Left renal pelvis (tissue), 4 donors: Measurements from ENCODE around the gene GRK4. TPM values are rescaled to one million over a fixed set of nuclear protein-coding genes. Genes with fewer than 3 reads are reported as not detected.
"Not testable (repeated sequence)": the region's sequence is repeated elsewhere in the genome, so short reads cannot be mapped to it uniquely, and the experiment has no call there.

ENCODE experiments used
- DNase-seq, 4 donors: peaks; one replicate each; pipeline ENCODE4 v3.0.0-alpha.2; 2013; ENCODE audit warnings: low read depth in 4 of 4, low spot score in 3 of 4
- polyA plus RNA-seq, 4 donors: library from polyadenylated mRNA; unstranded; fragments of 120-200 nt; gene quantifications; one replicate each; pipeline ENCODE4 v1.2.1, GENCODE V29; 2013; ENCODE audit not compliant: insufficient read length in 4 of 4

Gene GRK4
- 10 to 100 TPM in 1 of 4 donors, 1 to 10 TPM in 3; 6.6 to 11.5 (median 9.1) TPM for polyA plus RNA-seq

GRCh38 chr4:2963175-2963965 lies at the start of gene GRK4, which contains the start of gene NOP14:
Gene GRK4 (plus strand): TSS chr4:2963571. CDS start chr4:2964071, 500 bp downstream.
Gene NOP14 (minus strand): TSS chr4:2963406. CDS start chr4:2963319, 87 bp downstream.
- DNase-seq: peak; percentile 94 to 95 (median 95)

GRCh38 chr4:2914256-2915126 lies 48.9 kb upstream of the GRK4 start:
- DNase-seq: no peak

- DNase-seq: no peak
These were observed 47.6 kb upstream of the GRK4 start for GRCh38 chr4:2915789-2916188.

- not testable (repeated sequence) for DNase-seq
These were observed 46.7 kb upstream of the GRK4 start for GRCh38 chr4:2916696-2917095.

- not testable (repeated sequence) for DNase-seq
These were observed 45.1 kb upstream of the GRK4 start for GRCh38 chr4:2918300-2918699.

- not testable (repeated sequence) for DNase-seq
These were observed 44.7 kb upstream of the GRK4 start for GRCh38 chr4:2918714-2919113.

- DNase-seq: not testable (repeated sequence)
These were observed 40.8 kb upstream of the GRK4 start for GRCh38 chr4:2922453-2923101.

GRCh38 chr4:2923141-2923551 lies 40.2 kb upstream of the GRK4 start:
- DNase-seq: no peak

GRCh38 chr4:2923668-2924173 lies 39.6 kb upstream of the GRK4 start:
- no peak for DNase-seq

- no peak for DNase-seq
These were observed 39.1 kb upstream of the GRK4 start for GRCh38 chr4:2924286-2924685.

- DNase-seq: no peak
These were observed 38.5 kb upstream of the GRK4 start for GRCh38 chr4:2924765-2925301.

- no peak for DNase-seq
These were observed 37.9 kb upstream of the GRK4 start for GRCh38 chr4:2925496-2925895.

GRCh38 chr4:2925931-2926860 lies 37.2 kb upstream of the GRK4 start:
- DNase-seq: no peak

- no peak for DNase-seq
These were observed 36.2 kb upstream of the GRK4 start for GRCh38 chr4:2927016-2927695.

GRCh38 chr4:2927696-2928075 lies 35.7 kb upstream of the GRK4 start:
- DNase-seq: no peak

- DNase-seq: no peak
These were observed 34.9 kb upstream of the GRK4 start for GRCh38 chr4:2928242-2929176.

- no peak for DNase-seq
These were observed 33.9 kb upstream of the GRK4 start for GRCh38 chr4:2929469-2929868.
